Activated CD8-positive, alpha-beta T cell treated with anti-CD3 and anti-CD28 coated beads for 36 hours (primary cell): ENCODE measurements around the gene COIL. TPM values are rescaled to one million over a fixed set of nuclear protein-coding genes. Genes with fewer than 3 reads are reported as not detected.

Source experiments
- ATAC-seq: fragments of 200-7000 bp; cut with Tn5 transposase; one replicate; pipeline ENCODE4 v1.10.0; 2021; ENCODE audit warnings: mild to moderate bottlenecking, moderate library complexity
- CTCF ChIA-PET: fragments of 350-600 bp; sonication (Branson Sonifier 250); formaldehyde crosslinking; loops from one replicate; lab custom pipeline; 2021; ENCODE audit warnings: antibody characterized with exemption; lab: Charles Lee
- POLR2A ChIA-PET: fragments of 350-600 bp; sonication (Branson Sonifier 250); formaldehyde crosslinking; loops from one replicate; lab custom pipeline; 2021; ENCODE audit warnings: antibody characterized with exemption; lab: Charles Lee
- DNase-seq: peaks from one replicate; pipeline ENCODE4 v3.0.0-alpha.2; 2020
- H3K27ac Mint-ChIP-seq: one replicate; pipeline ENCODE4 v1.8.0; 2021; ENCODE audit warnings: mild to moderate bottlenecking, mixed read lengths
- H3K27me3 Mint-ChIP-seq: one replicate; pipeline ENCODE4 v1.8.0; 2021; ENCODE audit warnings: mixed read lengths
- H3K36me3 Mint-ChIP-seq: one replicate; pipeline ENCODE4 v1.8.0; 2021; ENCODE audit warnings: low read depth, mixed read lengths
- H3K4me1 Mint-ChIP-seq: one replicate; pipeline ENCODE4 v1.8.0; 2021; ENCODE audit warnings: low read depth, mixed read lengths
- H3K4me3 Mint-ChIP-seq: one replicate; pipeline ENCODE4 v1.8.0; 2021; ENCODE audit warnings: mild to moderate bottlenecking, moderate library complexity, mixed read lengths
- H3K9me3 Mint-ChIP-seq: one replicate; pipeline ENCODE4 v1.8.0; 2021; ENCODE audit warnings: mixed read lengths
- CTCF ChIP-seq: fragments of 200-600 bp; IDR thresholded peaks from one replicate; pipeline ENCODE4 v1.8.0; 2022; ENCODE audit warnings: antibody characterized with exemption, mild to moderate bottlenecking
- intact Hi-C: fragments of 100-400 bp; cut with micrococcal nuclease; formaldehyde crosslinking; loops from one replicate; pipeline ENCODE4 v1.10.0; 2022
- total RNA-seq, 2 experiments: library from RNA; stranded (reverse); gene quantifications; one replicate each; pipeline ENCODE4 v1.2.3, GENCODE V29; 2021

Gene COIL
- total RNA-seq, 2 experiments from 2014 or later = 19.5 to 20.8 TPM

GRCh38 chr17:56926270-56926669 lies 34.6 kb downstream of the COIL start:
- CTCF ChIA-PET = interaction anchor here (0.8 kb wide), 1 partner anchor 13 kb away, joined by 3 read pairs; no protein-coding TSS in a partner anchor
- Mint-ChIP-seq H3K27ac (no peak overlapping the region), H3K27me3 (peaks cover 3% of the 10 kb centered on the region), H3K9me3 (peaks cover 11% of the 10 kb centered on the region), H3K36me3 (peaks cover 12% of the 10 kb centered on the region), H3K4me1 (no peaks in the 10 kb centered on the region), H3K4me3 (no peak overlapping the region)
- TF ChIP-seq CTCF = no peak
- ATAC-seq (no peak), DNase-seq (no peak)
- intact Hi-C loops = no loop called here
- POLR2A ChIA-PET = no interaction called here

- TF ChIP-seq CTCF = no peak
- no peak overlapping the region for H3K27ac Mint-ChIP-seq
- intact Hi-C loops = no loop called here
- ATAC-seq (no peak), DNase-seq (no peak)
- H3K4me1 Mint-ChIP-seq = no peaks in the 10 kb centered on the region
- CTCF ChIA-PET = no interaction called here
- peaks cover 3% of the 10 kb centered on the region for H3K27me3 Mint-ChIP-seq
- H3K9me3 Mint-ChIP-seq = peaks cover 4% of the 10 kb centered on the region
- peaks cover 3% of the 10 kb centered on the region for H3K36me3 Mint-ChIP-seq
- no peak overlapping the region for H3K4me3 Mint-ChIP-seq
- POLR2A ChIA-PET = no interaction called here
Observed at GRCh38 chr17:56925088-56925487, 35.8 kb downstream of the COIL start.

- peaks cover 9% of the 10 kb centered on the region for H3K9me3 Mint-ChIP-seq
- peaks cover 9% of the 10 kb centered on the region for H3K36me3 Mint-ChIP-seq
- intact Hi-C loops = no loop called here
- ATAC-seq (no peak), DNase-seq (no peak)
- H3K4me1 Mint-ChIP-seq = peaks cover 35% of the 10 kb centered on the region
- H3K27ac Mint-ChIP-seq = no peak overlapping the region
- CTCF ChIA-PET = interaction anchor here (0.6 to 1.3 kb wide), 3 partner anchors 20 to 605 kb away, joined by 3 to 4 read pairs (median 3); no protein-coding TSS in a partner anchor
- no peaks in the 10 kb centered on the region for H3K27me3 Mint-ChIP-seq
- H3K4me3 Mint-ChIP-seq = no peak overlapping the region
- POLR2A ChIA-PET = no interaction called here
- TF ChIP-seq CTCF = no peak
Observed at GRCh38 chr17:56919717-56920116, 41.1 kb downstream of the COIL start.

- TF ChIP-seq CTCF = no peak
- ATAC-seq (peak; percentile 7), DNase-seq (no peak)
- peak overlapping the region; percentile 20 for H3K27ac Mint-ChIP-seq
- ChIA-PET POLR2A (no interaction called here), CTCF (interaction anchor here (1.3 kb wide), 1 partner anchor 21 kb away, joined by 4 read pairs; no protein-coding TSS in a partner anchor)
- H3K36me3 Mint-ChIP-seq = peaks cover 9% of the 10 kb centered on the region
- intact Hi-C loops = no loop called here
- peaks cover 9% of the 10 kb centered on the region for H3K9me3 Mint-ChIP-seq
- H3K27me3 Mint-ChIP-seq = no peaks in the 10 kb centered on the region
- H3K4me3 Mint-ChIP-seq = no peak overlapping the region
- H3K4me1 Mint-ChIP-seq = peaks cover 35% of the 10 kb centered on the region
Observed at GRCh38 chr17:56918916-56919315, 41.9 kb downstream of the COIL start.

- POLR2A ChIA-PET = no interaction called here
- CTCF ChIA-PET = no interaction called here
- intact Hi-C loops = no loop called here
- peaks cover 13% of the 10 kb centered on the region for H3K36me3 Mint-ChIP-seq
- DNase-seq (no peak), ATAC-seq (no peak)
- peaks cover 35% of the 10 kb centered on the region for H3K4me1 Mint-ChIP-seq
- no peaks in the 10 kb centered on the region for H3K27me3 Mint-ChIP-seq
- H3K27ac Mint-ChIP-seq = peak overlapping the region; percentile 59
- H3K4me3 Mint-ChIP-seq = no peak overlapping the region
- peaks cover 9% of the 10 kb centered on the region for H3K9me3 Mint-ChIP-seq
- no peak for TF ChIP-seq CTCF
Observed at GRCh38 chr17:56917559-56918296, 43.1 kb downstream of the COIL start.
